ENCODE results near the gene CRABP1.

The CRABP1 gene

GRCh38 chr15:78353093-78353492, 12.9 kb downstream of the CRABP1 start:
- TF ChIP-seq PATZ1 (tag by site-specific recombination; IDR thresholded peaks at IDR 0.05) (0 out of 2 replicates have a peak, but pooled peaks have one; percentile 19), ZBTB7A (tag by site-specific recombination; IDR thresholded peaks at IDR 0.05; ENCODE audit: low read depth) (no peak), ZFHX2 (tag by site-specific recombination; conservative IDR thresholded peaks at IDR 0.05) (no peak)
- Histone ChIP-seq H3K9me3 (ENCODE audit: control insufficient read depth, insufficient read depth, low read depth, low read length) (no peaks in the 10 kb centered on the region), H3K27ac (ENCODE audit: extremely low read depth, low read depth, low read length) (no peak overlapping the region), H3K36me3 (ENCODE audit: control insufficient read depth in 2 of 2, insufficient read depth in 1 of 2, low read length in 2 of 2) (no peaks in the 10 kb centered on the region), H3K4me3 (ENCODE audit: low read depth, low read length) (no peak overlapping the region), H3K4me1 (ENCODE audit: control insufficient read depth, insufficient read depth, low read length) (no peaks in the 10 kb centered on the region)
- CTCF ChIA-PET = interaction anchor here (1.0 kb wide), 1 partner anchor 16 kb away, joined by 3 read pairs; no protein-coding TSS in a partner anchor
- POLR2A ChIA-PET = no interaction called here

GRCh38 chr15:78355177-78355576, 15.0 kb downstream of the CRABP1 start:
- Histone ChIP-seq H3K36me3 (ENCODE audit: control insufficient read depth in 2 of 2, insufficient read depth in 1 of 2, low read length in 2 of 2) (no peaks in the 10 kb centered on the region), H3K9me3 (ENCODE audit: control insufficient read depth, insufficient read depth, low read depth, low read length) (no peaks in the 10 kb centered on the region), H3K4me3 (ENCODE audit: low read depth, low read length) (no peak overlapping the region), H3K4me1 (ENCODE audit: control insufficient read depth, insufficient read depth, low read length) (no peaks in the 10 kb centered on the region), H3K27ac (ENCODE audit: extremely low read depth, low read depth, low read length) (no peak overlapping the region)
- ChIA-PET POLR2A (no interaction called here), CTCF (no interaction called here)
- TF ChIP-seq ZNF10 (tag by site-specific recombination; IDR thresholded peaks at IDR 0.05) = no peak
- TF ChIP-seq SP7 (tag by site-specific recombination; IDR thresholded peaks at IDR 0.05) = no peak
- TF ChIP-seq ZNF324 (tag by site-specific recombination; IDR thresholded peaks at IDR 0.05) = no peak
- TF ChIP-seq ZNF670 (tag by site-specific recombination; IDR thresholded peaks at IDR 0.05; ENCODE audit: low read depth) = no peak
- TF ChIP-seq TCF7L2 (IDR thresholded peaks at IDR 0.05; ENCODE audit: borderline replicate concordance, low read depth, low read length) = no peak
- no peak for TF ChIP-seq WT1 (tag by site-specific recombination; IDR thresholded peaks at IDR 0.05)
- TF ChIP-seq ZNF600 (tag by site-specific recombination; IDR thresholded peaks at IDR 0.05) = no peak
- TF ChIP-seq ZNF416 (tag by site-specific recombination; IDR thresholded peaks at IDR 0.05) = no peak
- no peak for TF ChIP-seq ZNF398 (tag by site-specific recombination; IDR thresholded peaks at IDR 0.05)
- no peak for TF ChIP-seq ZNF354C (tag by site-specific recombination; IDR thresholded peaks at IDR 0.05; ENCODE audit: borderline replicate concordance, low read depth)
- no peak for TF ChIP-seq ZNF341 (tag by site-specific recombination; IDR thresholded peaks at IDR 0.05; ENCODE audit: low read depth)
- TF ChIP-seq ZNF394 (tag by site-specific recombination; IDR thresholded peaks at IDR 0.05; ENCODE audit: borderline replicate concordance) = no peak

GRCh38 chr15:78358102-78358870, 18.1 kb downstream of the CRABP1 start:
- ChIA-PET POLR2A (no interaction called here), CTCF (interaction anchor here (0.6 to 1.3 kb wide), 5 partner anchors 13 to 461 kb away, joined by 3 read pairs; no protein-coding TSS in a partner anchor)
- Histone ChIP-seq H3K4me1 (ENCODE audit: control insufficient read depth, insufficient read depth, low read length) (no peaks in the 10 kb centered on the region), H3K36me3 (ENCODE audit: control insufficient read depth in 2 of 2, insufficient read depth in 1 of 2, low read length in 2 of 2) (no peaks in the 10 kb centered on the region), H3K27ac (ENCODE audit: extremely low read depth, low read depth, low read length) (no peak overlapping the region), H3K4me3 (ENCODE audit: low read depth, low read length) (no peak overlapping the region), H3K9me3 (ENCODE audit: control insufficient read depth, insufficient read depth, low read depth, low read length) (no peaks in the 10 kb centered on the region)
- TF ChIP-seq ZNF24 (tag by site-specific recombination; IDR thresholded peaks at IDR 0.05) (no peak), ZNF580 (tag by site-specific recombination; IDR thresholded peaks at IDR 0.05) (no peak), HIC1 (tag by site-specific recombination; IDR thresholded peaks at IDR 0.05) (no peak), ZBTB11 (tag by site-specific recombination; conservative IDR thresholded peaks at IDR 0.05; ENCODE audit: low read depth) (no peak), MYNN (tag by site-specific recombination; IDR thresholded peaks at IDR 0.05; ENCODE audit: borderline replicate concordance) (no peak)

Measured in HEK293 (cell line).